ENCODE results near the gene CCDC187. TPM values are rescaled to one million over a fixed set of nuclear protein-coding genes. Genes with fewer than 3 reads are reported as not detected.

Gene CCDC187
- polyA plus RNA-seq, 1 donor from 2014 or later: not detected

GRCh38 chr9:136220017-136220729, 83.7 kb downstream of the CCDC187 start:
- Histone ChIP-seq H3K9me3 (ENCODE audit: low read length) (no peaks in the 10 kb centered on the region), H3K9ac (ENCODE audit: low read length) (no peak overlapping the region), H3K27ac (ENCODE audit: low read length) (no peak overlapping the region), H2AFZ (ENCODE audit: low read depth, low read length) (no peak overlapping the region), H3K4me3 (ENCODE audit: low read length) (no peak overlapping the region), H3K4me2 (ENCODE audit: low read length) (no peak overlapping the region), H3F3A (ENCODE audit: insufficient read depth, low read length, poor library complexity, severe bottlenecking) (no peaks in the 10 kb centered on the region), H3K9me2 (ENCODE audit: insufficient read depth, low read length) (no peaks in the 10 kb centered on the region), H3K79me2 (replicated peaks; ENCODE audit: insufficient read depth, low read length) (no peaks in the 10 kb centered on the region), H3K27me3 (ENCODE audit: insufficient read depth, low read depth, low read length) (no peaks in the 10 kb centered on the region), H3K36me3 (ENCODE audit: insufficient read depth, low read length) (no peaks in the 10 kb centered on the region), H4K20me1 (ENCODE audit: insufficient read depth) (no peaks in the 10 kb centered on the region)
- TF ChIP-seq CTCF (IDR thresholded peaks at IDR 0.05; ENCODE audit: poor library complexity, severe bottlenecking): no peak
- TF ChIP-seq POLR2AphosphoS5 (IDR thresholded peaks at IDR 0.05): no peak
- TF ChIP-seq MXI1 (conservative IDR thresholded peaks at IDR 0.05; ENCODE audit: poor library complexity, severe bottlenecking): no peak

GRCh38 chr9:136219276-136219675, 84.6 kb downstream of the CCDC187 start:
- Histone ChIP-seq H3K27me3 (ENCODE audit: insufficient read depth, low read depth, low read length) (no peaks in the 10 kb centered on the region), H3F3A (ENCODE audit: insufficient read depth, low read length, poor library complexity, severe bottlenecking) (no peaks in the 10 kb centered on the region), H3K9ac (ENCODE audit: low read length) (no peak overlapping the region), H3K4me3 (ENCODE audit: low read length) (no peak overlapping the region), H3K36me3 (ENCODE audit: insufficient read depth, low read length) (peaks cover 3% of the 10 kb centered on the region), H3K79me2 (replicated peaks; ENCODE audit: insufficient read depth, low read length) (no peaks in the 10 kb centered on the region), H2AFZ (ENCODE audit: low read depth, low read length) (no peak overlapping the region), H3K27ac (ENCODE audit: low read length) (no peak overlapping the region), H3K9me2 (ENCODE audit: insufficient read depth, low read length) (no peaks in the 10 kb centered on the region), H4K20me1 (ENCODE audit: insufficient read depth) (no peaks in the 10 kb centered on the region), H3K9me3 (ENCODE audit: low read length) (no peaks in the 10 kb centered on the region), H3K4me2 (ENCODE audit: low read length) (no peak overlapping the region)
- TF ChIP-seq MXI1 (conservative IDR thresholded peaks at IDR 0.05; ENCODE audit: poor library complexity, severe bottlenecking) (no peak), CTCF (IDR thresholded peaks at IDR 0.05; ENCODE audit: poor library complexity, severe bottlenecking) (no peak)

- H3K9me2 ChIP-seq (ENCODE audit: insufficient read depth, low read length): no peaks in the 10 kb centered on the region
- H3F3A ChIP-seq (ENCODE audit: insufficient read depth, low read length, poor library complexity, severe bottlenecking): no peaks in the 10 kb centered on the region
- no peaks in the 10 kb centered on the region for H3K27me3 ChIP-seq (ENCODE audit: insufficient read depth, low read depth, low read length)
- TF ChIP-seq POLR2AphosphoS5 (IDR thresholded peaks at IDR 0.05) (no peak), TAF1 (IDR thresholded peaks at IDR 0.05; ENCODE audit: low read depth) (no peak), REST (IDR thresholded peaks at IDR 0.05; ENCODE audit: borderline replicate concordance) (no peak), MXI1 (conservative IDR thresholded peaks at IDR 0.05; ENCODE audit: poor library complexity, severe bottlenecking) (no peak), CTCF (IDR thresholded peaks at IDR 0.05; ENCODE audit: poor library complexity, severe bottlenecking) (no peak), RAD21 (conservative IDR thresholded peaks at IDR 0.05) (no peak), EZH2 (IDR thresholded peaks at IDR 0.05; ENCODE audit: borderline replicate concordance, insufficient read depth, low read length, poor library complexity, severe bottlenecking) (no peak), SMC3 (conservative IDR thresholded peaks at IDR 0.05; ENCODE audit: poor library complexity) (no peak), EP300 (conservative IDR thresholded peaks at IDR 0.05; ENCODE audit: poor library complexity, severe bottlenecking) (no peak)
- H3K27ac ChIP-seq (ENCODE audit: low read length): no peak overlapping the region
- no peak overlapping the region for H3K4me3 ChIP-seq (ENCODE audit: low read length)
- no peaks in the 10 kb centered on the region for H4K20me1 ChIP-seq (ENCODE audit: insufficient read depth)
- no peak overlapping the region for H3K4me2 ChIP-seq (ENCODE audit: low read length)
- H2AFZ ChIP-seq (ENCODE audit: low read depth, low read length): no peak overlapping the region
- peaks cover 6% of the 10 kb centered on the region for H3K36me3 ChIP-seq (ENCODE audit: insufficient read depth, low read length)
- H3K79me2 ChIP-seq (replicated peaks; ENCODE audit: insufficient read depth, low read length): no peaks in the 10 kb centered on the region
- H3K9me3 ChIP-seq (ENCODE audit: low read length): no peaks in the 10 kb centered on the region
- no peak overlapping the region for H3K9ac ChIP-seq (ENCODE audit: low read length)
Measured at GRCh38 chr9:136218673-136219072, 85.2 kb downstream of the CCDC187 start.

All from neural cell (in vitro differentiated cells).